Hepatocyte (in vitro differentiated cells): Measurements from ENCODE around the gene FAM53B. TPM values are rescaled to one million over a fixed set of nuclear protein-coding genes. Genes with fewer than 3 reads are reported as not detected.

Source experiments
- DNase-seq: peaks from one replicate; pipeline ENCODE4 v3.0.0-alpha.2; 2016; ENCODE audit warnings: low spot score
- H2AFZ ChIP-seq: fragments of 200-600 bp; sonication (generic); 2 replicates; pipeline ENCODE4 v1.6.0; 2016; ENCODE audit warnings: antibody characterized with exemption, mild to moderate bottlenecking
- H3K27ac ChIP-seq: fragments of 200-600 bp; sonication (generic); 2 replicates; pipeline ENCODE4 v1.5.1; 2016; ENCODE audit warnings: mild to moderate bottlenecking
- H3K27me3 ChIP-seq: fragments of 200-600 bp; sonication (generic); 2 replicates; pipeline ENCODE4 v1.6.1; 2016
- H3K36me3 ChIP-seq: fragments of 200-600 bp; sonication (generic); replicated peaks from 2 replicates; pipeline ENCODE4 v1.5.1; 2016; ENCODE audit warnings: low read depth; ENCODE audit not compliant: insufficient read depth
- H3K4me1 ChIP-seq: fragments of 200-600 bp; sonication (generic); 2 replicates; pipeline ENCODE4 v1.5.1; 2016; ENCODE audit warnings: mild to moderate bottlenecking, moderate library complexity; ENCODE audit not compliant: insufficient read depth
- H3K4me2 ChIP-seq: fragments of 200-600 bp; sonication (generic); 2 replicates; pipeline ENCODE4 v1.6.0; 2016
- H3K4me3 ChIP-seq: fragments of 200-600 bp; sonication (generic); 2 replicates; pipeline ENCODE4 v1.5.1; 2016; ENCODE audit warnings: mild to moderate bottlenecking
- H3K79me2 ChIP-seq: fragments of 200-600 bp; sonication (generic); 2 replicates; pipeline ENCODE4 v1.6.0; 2017; ENCODE audit warnings: mild to moderate bottlenecking
- H3K9me2 ChIP-seq: fragments of 200-600 bp; sonication (generic); replicated peaks from 2 replicates; pipeline ENCODE4 v1.6.0; 2017; ENCODE audit warnings: mild to moderate bottlenecking; ENCODE audit not compliant: insufficient read depth
- H3K9me3 ChIP-seq: fragments of 200-600 bp; sonication (generic); 2 replicates; pipeline ENCODE4 v1.5.1; 2016; ENCODE audit warnings: low read depth, mild to moderate bottlenecking
- H4K20me1 ChIP-seq: fragments of 200-600 bp; sonication (generic); 2 replicates; pipeline ENCODE4 v1.6.0; 2016; ENCODE audit warnings: mild to moderate bottlenecking; ENCODE audit not compliant: insufficient read depth, poor library complexity, severe bottlenecking
- EZH2 ChIP-seq: fragments of 200-600 bp; sonication (generic); IDR thresholded peaks from 2 replicates; pipeline ENCODE4 v1.6.1; 2016; ENCODE audit warnings: antibody characterized with exemption, mild to moderate bottlenecking, borderline replicate concordance
- EZH2phosphoT487 ChIP-seq: fragments of 200-600 bp; sonication (generic); IDR thresholded peaks from one replicate; pipeline ENCODE4 v1.6.1; 2018; ENCODE audit warnings: antibody characterized with exemption, mild to moderate bottlenecking, low read depth, moderate library complexity; ENCODE audit not compliant: unreplicated experiment, severe bottlenecking
- WGBS: methylation state at CpG from one replicate; pipeline ENCODE4 v1.1.6; 2016; ENCODE audit warnings: low lambda C conversion rate; ENCODE audit errors: missing lambda C conversion rate; 5-methylcytosine and 5-hydroxymethylcytosine counted together
- polyA plus RNA-seq: library from polyadenylated mRNA; unstranded; fragments of >200 nt; fragmentation: Nextera tagmentation; extraction: Ambion mirVana; gene quantifications from 2 replicates; pipeline ENCODE4 v1.2.1, GENCODE V29; 2016
- total RNA-seq: library from RNA; depleted of rRNA; stranded (reverse); fragments of >200 nt; gene quantifications from 2 replicates; pipeline ENCODE4 v1.2.3, GENCODE V29; 2014
- TF ChIP-seq, protein P1 (sequence below): fragments of 200-600 bp; sonication (generic); IDR thresholded peaks from 2 replicates; pipeline ENCODE4 v1.5.1; 2016; ENCODE audit warnings: antibody characterized with exemption, mild to moderate bottlenecking; ENCODE audit not compliant: poor library complexity

The FAM53B gene
- total and polyA plus RNA-seq, 2 experiments from 2014 or later = 10.3 to 23.6 TPM

DNA sequence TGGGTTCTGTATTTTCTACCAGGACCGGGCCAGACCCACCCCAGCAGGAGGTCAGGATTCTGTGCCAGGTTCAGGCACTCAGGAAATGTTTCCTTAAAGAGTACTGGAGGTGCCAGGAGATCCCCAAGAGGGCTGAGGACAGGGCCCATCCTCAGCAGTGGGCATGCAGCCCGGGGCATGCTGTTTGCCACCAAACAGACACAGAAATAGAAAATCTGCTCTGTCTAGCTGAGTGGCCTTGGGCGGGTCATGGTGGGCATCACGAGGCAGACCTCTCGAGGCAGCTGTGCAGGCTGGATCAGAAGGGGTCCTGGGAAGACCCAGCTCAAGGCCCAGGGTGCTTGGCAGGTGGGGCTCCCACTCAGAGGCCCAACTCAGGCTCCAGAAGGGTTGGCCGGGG lies 105.0 kb downstream of the FAM53B start:
- Histone ChIP-seq H3K36me3 (no peaks in the 10 kb centered on the region), H3K4me1 (peaks cover 9% of the 10 kb centered on the region), H3K27me3 (no peaks in the 10 kb centered on the region), H3K79me2 (peaks cover 20% of the 10 kb centered on the region), H3K9me3 (no peaks in the 10 kb centered on the region), H3K27ac (no peak overlapping the region), H3K4me2 (no peak overlapping the region), H3K9me2 (no peaks in the 10 kb centered on the region), H3K4me3 (no peak overlapping the region), H2AFZ (no peak overlapping the region), H4K20me1 (peaks cover 5% of the 10 kb centered on the region)
- 96% methylated on average over 6 of the region's 6 CpGs for WGBS
- TF ChIP-seq EZH2 = no peak
- TF ChIP-seq, protein P1, sequence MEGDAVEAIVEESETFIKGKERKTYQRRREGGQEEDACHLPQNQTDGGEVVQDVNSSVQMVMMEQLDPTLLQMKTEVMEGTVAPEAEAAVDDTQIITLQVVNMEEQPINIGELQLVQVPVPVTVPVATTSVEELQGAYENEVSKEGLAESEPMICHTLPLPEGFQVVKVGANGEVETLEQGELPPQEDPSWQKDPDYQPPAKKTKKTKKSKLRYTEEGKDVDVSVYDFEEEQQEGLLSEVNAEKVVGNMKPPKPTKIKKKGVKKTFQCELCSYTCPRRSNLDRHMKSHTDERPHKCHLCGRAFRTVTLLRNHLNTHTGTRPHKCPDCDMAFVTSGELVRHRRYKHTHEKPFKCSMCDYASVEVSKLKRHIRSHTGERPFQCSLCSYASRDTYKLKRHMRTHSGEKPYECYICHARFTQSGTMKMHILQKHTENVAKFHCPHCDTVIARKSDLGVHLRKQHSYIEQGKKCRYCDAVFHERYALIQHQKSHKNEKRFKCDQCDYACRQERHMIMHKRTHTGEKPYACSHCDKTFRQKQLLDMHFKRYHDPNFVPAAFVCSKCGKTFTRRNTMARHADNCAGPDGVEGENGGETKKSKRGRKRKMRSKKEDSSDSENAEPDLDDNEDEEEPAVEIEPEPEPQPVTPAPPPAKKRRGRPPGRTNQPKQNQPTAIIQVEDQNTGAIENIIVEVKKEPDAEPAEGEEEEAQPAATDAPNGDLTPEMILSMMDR = no peak
- no peak for TF ChIP-seq EZH2phosphoT487
- no peak for DNase-seq

DNA sequence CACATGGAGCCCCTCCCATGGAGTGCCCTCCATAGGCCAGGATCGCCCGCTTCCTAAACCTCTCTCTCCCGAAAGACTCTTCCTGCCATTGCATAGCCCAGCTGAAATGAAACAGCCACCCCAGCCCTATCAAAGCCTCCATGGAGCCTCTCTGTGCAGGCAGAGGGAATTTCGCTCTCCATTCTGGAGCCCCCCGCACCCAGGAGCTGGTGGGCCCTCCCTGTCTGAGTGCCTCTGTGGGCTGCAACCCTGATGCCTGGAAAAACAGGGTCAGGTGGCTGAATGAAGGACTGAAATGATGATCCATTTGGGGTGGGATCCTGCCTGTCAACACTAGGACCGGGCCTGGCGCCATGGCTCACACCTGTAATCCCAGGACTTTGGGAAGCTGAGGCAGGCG lies 106.4 kb downstream of the FAM53B start:
- Histone ChIP-seq H3K4me1 (peaks cover 9% of the 10 kb centered on the region), H3K27me3 (no peaks in the 10 kb centered on the region), H3K9me3 (no peaks in the 10 kb centered on the region), H3K4me2 (no peak overlapping the region), H3K79me2 (peaks cover 32% of the 10 kb centered on the region), H4K20me1 (peaks cover 7% of the 10 kb centered on the region), H3K4me3 (no peak overlapping the region), H3K9me2 (no peaks in the 10 kb centered on the region), H2AFZ (no peak overlapping the region), H3K27ac (no peak overlapping the region), H3K36me3 (no peaks in the 10 kb centered on the region)
- no peak for DNase-seq
- 97% methylated on average over 7 of the region's 8 CpGs for WGBS
- TF ChIP-seq, protein P1 = no peak
- TF ChIP-seq EZH2 = no peak
- TF ChIP-seq EZH2phosphoT487 = no peak

DNA sequence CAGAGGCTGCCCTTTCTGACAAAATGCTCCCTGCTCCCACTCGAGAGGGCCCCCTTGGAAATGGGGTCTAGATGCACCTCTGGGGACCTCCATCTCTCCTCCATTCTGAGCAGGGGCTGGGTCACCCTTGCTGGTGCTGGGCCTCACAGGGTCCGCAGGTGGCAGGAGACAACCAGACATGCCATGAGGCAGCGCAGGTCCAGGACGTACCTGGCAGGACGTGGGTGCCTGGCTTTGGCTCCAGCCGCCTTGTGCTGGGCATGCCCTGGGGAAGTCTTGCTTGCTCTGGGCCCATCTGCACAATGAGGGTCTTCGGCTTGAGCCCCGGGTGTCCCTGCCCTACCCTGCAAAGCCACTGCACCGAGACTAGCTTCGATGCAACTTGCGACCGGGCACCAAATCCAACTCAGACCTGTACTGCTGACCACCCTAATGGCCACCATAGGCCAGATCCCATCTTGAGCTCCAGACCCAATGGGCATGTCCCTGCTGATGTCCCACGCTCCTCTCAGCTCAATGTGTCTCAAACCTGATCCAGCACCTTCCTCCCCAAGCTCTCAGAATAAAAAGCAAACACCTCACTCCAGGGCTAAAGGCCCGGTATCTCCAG lies 107.0 kb downstream of the FAM53B start:
- H3K4me1 ChIP-seq = peaks cover 9% of the 10 kb centered on the region
- peaks cover 7% of the 10 kb centered on the region for H4K20me1 ChIP-seq
- H3K9me3 ChIP-seq = no peaks in the 10 kb centered on the region
- DNase-seq = no peak
- no peak overlapping the region for H2AFZ ChIP-seq
- TF ChIP-seq EZH2phosphoT487 (no peak), EZH2 (no peak)
- TF ChIP-seq, protein P1 = no peak
- H3K4me2 ChIP-seq = no peak overlapping the region
- peaks cover 35% of the 10 kb centered on the region for H3K79me2 ChIP-seq
- no peaks in the 10 kb centered on the region for H3K27me3 ChIP-seq
- 98% methylated on average over 13 of the region's 14 CpGs for WGBS
- no peaks in the 10 kb centered on the region for H3K36me3 ChIP-seq
- no peaks in the 10 kb centered on the region for H3K9me2 ChIP-seq
- H3K4me3 ChIP-seq = no peak overlapping the region
- no peak overlapping the region for H3K27ac ChIP-seq
